Measurements from ENCODE around the gene SLC44A1. TPM values are rescaled to one million over a fixed set of nuclear protein-coding genes. Genes with fewer than 3 reads are reported as not detected.

SLC44A1 gene
- total and polyA plus RNA-seq, 10 of the 15 experiments (the other 5 are each of a cell fraction or from before 2014, with no cell fraction given) = 2.4 to 21.2 (median 12.4) TPM

GRCh38 chr9:105363837-105364236 lies 119.4 kb downstream of the SLC44A1 start:
- RAD21 ChIA-PET (ENCODE audit: unreplicated experiment) = no interaction called here
- H3K36me3 ChIP-seq (ENCODE audit: control insufficient read depth in 2 of 2, insufficient read depth in 2 of 2, low read length in 1 of 2) = no peaks in the 10 kb centered on the region
- DNase-seq (ENCODE audit: low read depth, low spot score) = no peak
- no peak for FAIRE-seq
- TF ChIP-seq BMI1 (IDR thresholded peaks at IDR 0.05; ENCODE audit: borderline replicate concordance) (no peak), POU2F2 (IDR thresholded peaks at IDR 0.05; ENCODE audit: borderline replicate concordance, low read depth, low read length) (no peak)
- H3K9ac ChIP-seq (ENCODE audit: control insufficient read depth, insufficient read depth, low read length) = no peak overlapping the region
- BruUV-seq (replicated peaks) = no TSS peak
- no peaks in the 10 kb centered on the region for H3K9me3 ChIP-seq (replicated peaks; ENCODE audit: control insufficient read depth, insufficient read depth, low read length)
- H3K27ac ChIP-seq (ENCODE audit: control insufficient read depth, insufficient read depth) = no peak overlapping the region
- H3K4me3 ChIP-seq = no peak overlapping the region
- H3K4me1 ChIP-seq (ENCODE audit: control insufficient read depth, insufficient read depth, low read length) = no peaks in the 10 kb centered on the region
- 69% methylated on average over 2 of the region's 2 CpGs for WGBS (ENCODE audit: insufficient coverage, insufficient replicate concordance, low lambda C conversion rate, missing lambda C conversion rate)
- SMC1A ChIA-PET (ENCODE audit: uncharacterized antibody, unreplicated experiment) = interaction anchor here (1.7 kb wide), 1 partner anchor 23 kb away, joined by 5 read pairs; no protein-coding TSS in a partner anchor
- no peaks in the 10 kb centered on the region for H3K79me2 ChIP-seq (ENCODE audit: control insufficient read depth, insufficient read depth, low read length)
- POLR2A ChIA-PET = no interaction called here
- no peak overlapping the region for H2AFZ ChIP-seq (ENCODE audit: control insufficient read depth, low read depth, low read length)
- in situ Hi-C loops (cut with MboI) = no loop called here
- no peak for ATAC-seq
- H4K20me1 ChIP-seq (ENCODE audit: control insufficient read depth, insufficient read depth) = no peaks in the 10 kb centered on the region
- no peaks in the 10 kb centered on the region for H3K27me3 ChIP-seq (replicated peaks in 1 of 2; ENCODE audit: control insufficient read depth in 2 of 2, insufficient read depth in 2 of 2, low read length in 1 of 2)
- CTCF ChIA-PET = interaction anchor here (0.9 to 1.5 kb wide), 2 partner anchors 10 to 110 kb away, joined by 3 read pairs; no protein-coding TSS in a partner anchor
- no peak overlapping the region for H3K4me2 ChIP-seq (ENCODE audit: control insufficient read depth, insufficient read depth)
- intact Hi-C loops (cut with micrococcal nuclease; ENCODE audit: unreplicated experiment) = no loop called here

- no peak for TF ChIP-seq PML (IDR thresholded peaks at IDR 0.05; ENCODE audit: low read length)
- TF ChIP-seq CREB1 (IDR thresholded peaks at IDR 0.05; ENCODE audit: low read depth) = no peak
- TF ChIP-seq ATF3 (IDR thresholded peaks at IDR 0.05; ENCODE audit: borderline replicate concordance, extremely low read depth, low read depth, low read length) = no peak
- no peak for TF ChIP-seq IRF4 (IDR thresholded peaks at IDR 0.05; ENCODE audit: low read depth, low read length)
- no peak for TF ChIP-seq CHD2 (IDR thresholded peaks at IDR 0.05; ENCODE audit: borderline replicate concordance, low read depth, low read length)
- TF ChIP-seq KDM1A (IDR thresholded peaks at IDR 0.05; ENCODE audit: borderline replicate concordance) = no peak
- TF ChIP-seq MEF2B (IDR thresholded peaks at IDR 0.05; ENCODE audit: partially characterized antibody, poor library complexity, severe bottlenecking) = no peak
- no peak for TF ChIP-seq CBX5 (IDR thresholded peaks at IDR 0.05; ENCODE audit: low read depth)
- TF ChIP-seq RAD21 (IDR thresholded peaks at IDR 0.05; ENCODE audit: insufficient read depth, low read depth, low read length) = no peak
- no peak for TF ChIP-seq TCF12 (IDR thresholded peaks at IDR 0.05; ENCODE audit: low read depth, low read length)
- SMC1A ChIA-PET (ENCODE audit: uncharacterized antibody, unreplicated experiment) = interaction anchor here (0.6 to 1.9 kb wide), 2 partner anchors 9 to 26 kb away, joined by 3 to 9 read pairs; no protein-coding TSS in a partner anchor
Measured at GRCh38 chr9:105369911-105370310, 125.5 kb downstream of the SLC44A1 start.

More at GRCh38 chr9:105369911-105370310, 125.5 kb downstream of the SLC44A1 start:
- ChIA-PET RAD21 (ENCODE audit: unreplicated experiment) (interaction anchor here (0.9 kb wide), 1 partner anchor 9 kb away, joined by 3 read pairs; no protein-coding TSS in a partner anchor), POLR2A (interaction anchor here (0.9 kb wide), 1 partner anchor 123 kb away, joined by 4 read pairs; no protein-coding TSS in a partner anchor), CTCF (no interaction called here)
- H3K27me3 ChIP-seq (replicated peaks in 1 of 2; ENCODE audit: control insufficient read depth in 2 of 2, insufficient read depth in 2 of 2, low read length in 1 of 2) = no peaks in the 10 kb centered on the region
- no peaks in the 10 kb centered on the region for H3K9me3 ChIP-seq (replicated peaks; ENCODE audit: control insufficient read depth, insufficient read depth, low read length)
- in situ Hi-C loops (cut with MboI) = no loop called here
- H3K79me2 ChIP-seq (ENCODE audit: control insufficient read depth, insufficient read depth, low read length) = no peaks in the 10 kb centered on the region
- 82% methylated on average over 3 of the region's 3 CpGs for WGBS (ENCODE audit: insufficient coverage, insufficient replicate concordance, low lambda C conversion rate, missing lambda C conversion rate)
- no peak overlapping the region for H2AFZ ChIP-seq (ENCODE audit: control insufficient read depth, low read depth, low read length)
- no peak for FAIRE-seq
- H3K4me3 ChIP-seq = no peak overlapping the region
- H3K36me3 ChIP-seq (ENCODE audit: control insufficient read depth in 2 of 2, insufficient read depth in 2 of 2, low read length in 1 of 2) = no peaks in the 10 kb centered on the region
- H3K27ac ChIP-seq (ENCODE audit: control insufficient read depth, insufficient read depth) = no peak overlapping the region
- intact Hi-C loops (cut with micrococcal nuclease; ENCODE audit: unreplicated experiment) = no loop called here
- no peaks in the 10 kb centered on the region for H3K4me1 ChIP-seq (ENCODE audit: control insufficient read depth, insufficient read depth, low read length)
- H3K4me2 ChIP-seq (ENCODE audit: control insufficient read depth, insufficient read depth) = no peak overlapping the region
- H4K20me1 ChIP-seq (ENCODE audit: control insufficient read depth, insufficient read depth) = no peaks in the 10 kb centered on the region
- H3K9ac ChIP-seq (ENCODE audit: control insufficient read depth, insufficient read depth, low read length) = no peak overlapping the region
- no peak for ATAC-seq
- no peak for DNase-seq (ENCODE audit: low read depth, low spot score)
- no TSS peak for BruUV-seq (replicated peaks)

All from GM12878 (cell line).